Tibial nerve (tissue), 4 donors: ENCODE data around the gene SUCLG2. TPM values are rescaled to one million over a fixed set of nuclear protein-coding genes. Genes with fewer than 3 reads are reported as not detected.

ENCODE experiments used
- DNase-seq, 2 donors: peaks; one replicate each; pipeline ENCODE4 v3.0.0-alpha.2; 2019; ENCODE audit warnings: low spot score in 2 of 2
- H3K27ac ChIP-seq, 4 donors: fragments of 200-600 bp; sonication (generic) in 3 of 4; one replicate each; pipeline ENCODE4 v1.5.1; 2017 to 2019; ENCODE audit warnings: mild to moderate bottlenecking in 1 of 4
- H3K27me3 ChIP-seq, 2 donors: fragments of 200-600 bp; sonication (generic) in 1 of 2; one replicate each; pipeline versions ENCODE4 v1.5.1 to v1.6.0; 2017 to 2019
- H3K36me3 ChIP-seq, 3 donors: fragments of 200-600 bp; sonication (generic); one replicate each; pipeline ENCODE4 v1.5.1; 2018 to 2019
- H3K4me1 ChIP-seq, 4 donors: fragments of 200-600 bp; sonication (generic) in 3 of 4; one replicate each; pipeline ENCODE4 v1.5.1; 2017 to 2019
- H3K4me3 ChIP-seq, 4 donors: fragments of 200-600 bp; sonication (generic) in 3 of 4; one replicate each; pipeline ENCODE4 v1.5.1; 2017 to 2019; ENCODE audit warnings: mild to moderate bottlenecking in 1 of 4, moderate library complexity in 1 of 4
- H3K9me3 ChIP-seq, 4 donors: fragments of 200-600 bp; sonication (generic) in 3 of 4; one replicate each; pipeline ENCODE4 v1.5.1; 2017 to 2019
- EP300 ChIP-seq, 2 donors: sonication (generic); formaldehyde crosslinking; IDR thresholded peaks; one replicate each; pipeline ENCODE4 v1.6.1; 2017; ENCODE audit warnings: antibody characterized with exemption in 2 of 2, mild to moderate bottlenecking in 1 of 2
- POLR2A ChIP-seq, 2 donors: fragments of 450-650 bp; IDR thresholded peaks; one replicate each; pipeline ENCODE4 v1.6.1; 2017; ENCODE audit warnings: antibody characterized with exemption in 2 of 2, mild to moderate bottlenecking in 2 of 2, moderate library complexity in 2 of 2
- WGBS, 2 donors: methylation state at CpG; one replicate each; pipeline ENCODE4 v1.1.5; 2018; 5-methylcytosine and 5-hydroxymethylcytosine counted together
- total RNA-seq, 4 donors: library from RNA; depleted of rRNA; stranded (reverse); fragments of >200 nt; gene quantifications; one replicate each; pipeline ENCODE4 v1.1.0, GENCODE V29; 2016
- TF ChIP-seq, protein P1 (sequence below), 5 experiments: fragments of 200-600 bp in 3 of 5; fragments of 450-650 bp in 2 of 5; sonication (generic) in 3 of 5; IDR thresholded peaks; one replicate each; pipeline ENCODE4 v1.5.1; 2016 to 2019; ENCODE audit warnings: antibody characterized with exemption in 5 of 5, mild to moderate bottlenecking in 3 of 5, moderate library complexity in 2 of 5

Gene SUCLG2
- total RNA-seq, 4 donors from 2014 or later = 28.0 to 52.8 (median 42.7) TPM

- TF ChIP-seq EP300 (IDR thresholded peaks at IDR 0.05) (no peak), POLR2A (IDR thresholded peaks at IDR 0.05) (no peak)
- TF ChIP-seq, protein P1, sequence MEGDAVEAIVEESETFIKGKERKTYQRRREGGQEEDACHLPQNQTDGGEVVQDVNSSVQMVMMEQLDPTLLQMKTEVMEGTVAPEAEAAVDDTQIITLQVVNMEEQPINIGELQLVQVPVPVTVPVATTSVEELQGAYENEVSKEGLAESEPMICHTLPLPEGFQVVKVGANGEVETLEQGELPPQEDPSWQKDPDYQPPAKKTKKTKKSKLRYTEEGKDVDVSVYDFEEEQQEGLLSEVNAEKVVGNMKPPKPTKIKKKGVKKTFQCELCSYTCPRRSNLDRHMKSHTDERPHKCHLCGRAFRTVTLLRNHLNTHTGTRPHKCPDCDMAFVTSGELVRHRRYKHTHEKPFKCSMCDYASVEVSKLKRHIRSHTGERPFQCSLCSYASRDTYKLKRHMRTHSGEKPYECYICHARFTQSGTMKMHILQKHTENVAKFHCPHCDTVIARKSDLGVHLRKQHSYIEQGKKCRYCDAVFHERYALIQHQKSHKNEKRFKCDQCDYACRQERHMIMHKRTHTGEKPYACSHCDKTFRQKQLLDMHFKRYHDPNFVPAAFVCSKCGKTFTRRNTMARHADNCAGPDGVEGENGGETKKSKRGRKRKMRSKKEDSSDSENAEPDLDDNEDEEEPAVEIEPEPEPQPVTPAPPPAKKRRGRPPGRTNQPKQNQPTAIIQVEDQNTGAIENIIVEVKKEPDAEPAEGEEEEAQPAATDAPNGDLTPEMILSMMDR (IDR thresholded peaks at IDR 0.05) = no peak
- H3K27ac ChIP-seq = no peak overlapping the region
Measured at GRCh38 chr3:67497746-67498145, 156.7 kb downstream of the SUCLG2 start.

DNA sequence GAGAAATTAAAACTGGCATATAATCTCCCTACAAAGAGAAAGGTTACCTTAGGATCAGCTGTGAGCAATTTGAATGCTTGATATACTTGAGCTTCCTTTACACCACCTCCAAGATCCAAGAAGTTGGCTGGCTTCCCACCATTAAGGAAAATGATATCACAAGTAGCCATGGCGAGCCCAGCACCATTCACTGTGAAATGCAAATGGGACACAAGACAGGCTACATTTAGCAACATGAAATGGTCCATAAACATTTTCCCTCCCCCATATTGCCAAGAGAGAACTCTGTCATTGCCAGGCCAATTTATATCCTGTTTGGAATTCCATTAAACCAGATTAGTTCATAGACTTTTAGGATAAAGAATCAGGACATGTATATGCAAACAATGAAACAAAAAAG, 158.7 kb downstream of the SUCLG2 start:
- no peak for TF ChIP-seq EP300 (IDR thresholded peaks at IDR 0.05)
- TF ChIP-seq, protein P1 (IDR thresholded peaks at IDR 0.05) = no peak
- no peak for TF ChIP-seq POLR2A (IDR thresholded peaks at IDR 0.05)
- no peak for DNase-seq
- Histone ChIP-seq H3K36me3 (peaks cover 0 to 34% (median 0%) of the 10 kb centered on the region in 3 donors), H3K4me3 (no peak overlapping the region), H3K27me3 (no peaks in the 10 kb centered on the region), H3K27ac (no peak overlapping the region), H3K9me3 (no peaks in the 10 kb centered on the region), H3K4me1 (no peaks in the 10 kb centered on the region)
- WGBS, 2 donors = 88 to 94% methylated on average over 1 of the region's 1 CpG

More at GRCh38 chr3:67497746-67498145, 156.7 kb downstream of the SUCLG2 start:
- Histone ChIP-seq H3K4me3 (no peak overlapping the region), H3K27me3 (no peaks in the 10 kb centered on the region), H3K9me3 (no peaks in the 10 kb centered on the region), H3K4me1 (no peaks in the 10 kb centered on the region), H3K36me3 (peaks cover 0 to 31% (median 0%) of the 10 kb centered on the region in 3 donors)
- DNase-seq = no peak

- H3K4me1 ChIP-seq = no peaks in the 10 kb centered on the region
- 86 to 92% methylated on average over 3 of the region's 3 CpGs for WGBS, 2 donors
- H3K27me3 ChIP-seq = no peaks in the 10 kb centered on the region
- TF ChIP-seq POLR2A (IDR thresholded peaks at IDR 0.05) = no peak
- no peak for TF ChIP-seq EP300 (IDR thresholded peaks at IDR 0.05)
- TF ChIP-seq, protein P1 (IDR thresholded peaks at IDR 0.05) = no peak
- no peak overlapping the region for H3K4me3 ChIP-seq
- H3K36me3 ChIP-seq = peaks cover 0 to 34% (median 0%) of the 10 kb centered on the region in 3 donors
- no peaks in the 10 kb centered on the region for H3K9me3 ChIP-seq
- DNase-seq = no peak
- H3K27ac ChIP-seq = no peak overlapping the region
Measured at GRCh38 chr3:67493808-67494207, 160.6 kb downstream of the SUCLG2 start.

- Histone ChIP-seq H3K4me1 (peaks cover 0 to 6% (median 0%) of the 10 kb centered on the region in 4 donors), H3K9me3 (no peaks in the 10 kb centered on the region), H3K4me3 (no peak overlapping the region), H3K36me3 (peaks cover 0 to 27% (median 0%) of the 10 kb centered on the region in 3 donors), H3K27ac (no peak overlapping the region), H3K27me3 (no peaks in the 10 kb centered on the region)
- no peak for DNase-seq
- 91 to 92% methylated on average over 1 of the region's 1 CpG for WGBS, 2 donors
- no peak for TF ChIP-seq EP300 (IDR thresholded peaks at IDR 0.05)
- TF ChIP-seq, protein P1 (IDR thresholded peaks at IDR 0.05) = no peak
- no peak for TF ChIP-seq POLR2A (IDR thresholded peaks at IDR 0.05)
Measured at GRCh38 chr3:67490658-67491057, 163.8 kb downstream of the SUCLG2 start.

- no peak overlapping the region for H3K27ac ChIP-seq
- H3K27me3 ChIP-seq = no peaks in the 10 kb centered on the region
- 67 to 81% methylated on average over 4 of the region's 4 CpGs for WGBS, 2 donors
- no peak for DNase-seq
- TF ChIP-seq, protein P1 (IDR thresholded peaks at IDR 0.05) = no peak
- TF ChIP-seq EP300 (IDR thresholded peaks at IDR 0.05) = no peak
- TF ChIP-seq POLR2A (IDR thresholded peaks at IDR 0.05) = no peak
- no peaks in the 10 kb centered on the region for H3K9me3 ChIP-seq
- H3K36me3 ChIP-seq = peaks cover 0 to 19% (median 0%) of the 10 kb centered on the region in 3 donors
- H3K4me3 ChIP-seq = no peak overlapping the region
- H3K4me1 ChIP-seq = peaks cover 0 to 6% (median 0%) of the 10 kb centered on the region in 4 donors
Measured at GRCh38 chr3:67489816-67490215, 164.6 kb downstream of the SUCLG2 start.
